Measurements from ENCODE around the gene CBX2.

DNA sequence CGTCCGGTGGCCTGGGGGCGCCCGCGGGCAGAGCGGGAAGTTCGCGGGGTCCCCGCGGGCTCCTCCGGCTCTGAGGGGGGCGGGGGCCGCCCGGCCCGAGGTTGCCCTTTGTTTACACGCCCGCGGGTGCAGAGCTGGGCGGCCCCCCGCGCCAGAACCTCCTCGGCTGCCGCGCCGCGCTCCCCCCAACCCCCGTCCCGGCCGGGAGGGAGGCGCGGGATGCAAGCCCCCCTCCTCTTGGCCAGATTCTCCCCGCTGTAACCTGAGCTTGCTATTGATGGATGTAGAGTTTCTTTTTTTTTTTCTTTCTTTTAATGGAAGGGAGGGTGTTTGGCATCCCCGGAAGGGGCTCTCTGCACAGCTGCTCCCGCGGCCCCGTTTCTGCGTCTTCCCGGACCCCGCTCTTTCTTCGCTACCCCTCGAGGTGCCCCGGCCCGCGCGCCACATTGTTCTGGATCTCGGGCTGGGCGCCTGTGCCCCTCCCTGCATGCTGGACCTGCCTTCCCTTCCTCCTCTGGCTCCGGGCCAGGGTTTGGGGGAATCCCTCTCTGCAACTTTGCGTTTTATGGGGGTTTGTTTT lies 646 bp downstream of the CBX2 start:
- TF ChIP-seq, protein P1, sequence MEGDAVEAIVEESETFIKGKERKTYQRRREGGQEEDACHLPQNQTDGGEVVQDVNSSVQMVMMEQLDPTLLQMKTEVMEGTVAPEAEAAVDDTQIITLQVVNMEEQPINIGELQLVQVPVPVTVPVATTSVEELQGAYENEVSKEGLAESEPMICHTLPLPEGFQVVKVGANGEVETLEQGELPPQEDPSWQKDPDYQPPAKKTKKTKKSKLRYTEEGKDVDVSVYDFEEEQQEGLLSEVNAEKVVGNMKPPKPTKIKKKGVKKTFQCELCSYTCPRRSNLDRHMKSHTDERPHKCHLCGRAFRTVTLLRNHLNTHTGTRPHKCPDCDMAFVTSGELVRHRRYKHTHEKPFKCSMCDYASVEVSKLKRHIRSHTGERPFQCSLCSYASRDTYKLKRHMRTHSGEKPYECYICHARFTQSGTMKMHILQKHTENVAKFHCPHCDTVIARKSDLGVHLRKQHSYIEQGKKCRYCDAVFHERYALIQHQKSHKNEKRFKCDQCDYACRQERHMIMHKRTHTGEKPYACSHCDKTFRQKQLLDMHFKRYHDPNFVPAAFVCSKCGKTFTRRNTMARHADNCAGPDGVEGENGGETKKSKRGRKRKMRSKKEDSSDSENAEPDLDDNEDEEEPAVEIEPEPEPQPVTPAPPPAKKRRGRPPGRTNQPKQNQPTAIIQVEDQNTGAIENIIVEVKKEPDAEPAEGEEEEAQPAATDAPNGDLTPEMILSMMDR (IDR thresholded peaks at IDR 0.05), result no peak
- no peak for TF ChIP-seq EP300 (IDR thresholded peaks at IDR 0.05)
